Stimulated activated CD4-positive, alpha-beta T cell treated with anti-CD3 and anti-CD28 coated beads, Interleukin-12 subunit alpha, Interleukin-12 subunit beta, amount 100 ng/mL, for 48 hours (primary cell): ENCODE measurements around the gene GALNT18.

Source experiments
- DNase-seq, 3 donors: peaks; one replicate each; pipeline ENCODE4 v3.0.0-alpha.2; 2020; ENCODE audit warnings: low read depth in 2 of 3, low spot score in 1 of 3

GALNT18 gene

DNA sequence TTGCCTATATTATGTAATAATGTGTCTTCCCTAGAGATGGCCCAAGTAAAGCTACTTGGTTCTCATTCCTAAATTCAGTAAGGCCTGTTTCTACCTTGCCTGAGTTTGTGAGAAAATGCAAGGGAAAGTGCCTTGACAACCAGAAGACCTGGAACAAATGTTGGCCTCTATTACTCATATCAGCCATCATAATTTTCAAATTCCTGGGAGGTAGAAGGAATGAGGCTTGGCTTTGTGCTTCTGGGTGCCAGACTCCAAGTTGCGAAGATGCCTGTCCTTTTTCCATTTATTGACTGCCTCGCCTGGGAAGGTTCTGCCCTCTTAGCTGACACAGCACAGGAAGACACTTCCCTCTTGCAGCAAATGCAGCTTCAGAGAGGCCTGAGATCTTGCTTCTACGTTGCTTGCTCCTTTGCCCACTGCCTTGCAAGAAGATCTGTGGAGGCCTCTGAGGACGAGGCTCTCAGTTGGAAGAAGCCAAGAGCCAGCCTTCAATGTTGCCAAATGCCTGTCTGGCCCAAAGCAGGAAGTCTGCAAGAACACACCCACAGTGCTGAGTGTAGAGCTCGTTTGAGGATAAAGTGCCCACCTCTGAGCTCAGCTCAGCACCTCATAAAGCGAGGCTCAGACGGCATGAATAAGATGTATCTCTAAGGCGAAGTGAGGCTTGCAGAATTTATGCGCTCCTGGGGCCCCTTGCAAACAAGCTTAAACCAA lies 120.1 kb downstream of the GALNT18 start:
- DNase-seq: no peak

DNA sequence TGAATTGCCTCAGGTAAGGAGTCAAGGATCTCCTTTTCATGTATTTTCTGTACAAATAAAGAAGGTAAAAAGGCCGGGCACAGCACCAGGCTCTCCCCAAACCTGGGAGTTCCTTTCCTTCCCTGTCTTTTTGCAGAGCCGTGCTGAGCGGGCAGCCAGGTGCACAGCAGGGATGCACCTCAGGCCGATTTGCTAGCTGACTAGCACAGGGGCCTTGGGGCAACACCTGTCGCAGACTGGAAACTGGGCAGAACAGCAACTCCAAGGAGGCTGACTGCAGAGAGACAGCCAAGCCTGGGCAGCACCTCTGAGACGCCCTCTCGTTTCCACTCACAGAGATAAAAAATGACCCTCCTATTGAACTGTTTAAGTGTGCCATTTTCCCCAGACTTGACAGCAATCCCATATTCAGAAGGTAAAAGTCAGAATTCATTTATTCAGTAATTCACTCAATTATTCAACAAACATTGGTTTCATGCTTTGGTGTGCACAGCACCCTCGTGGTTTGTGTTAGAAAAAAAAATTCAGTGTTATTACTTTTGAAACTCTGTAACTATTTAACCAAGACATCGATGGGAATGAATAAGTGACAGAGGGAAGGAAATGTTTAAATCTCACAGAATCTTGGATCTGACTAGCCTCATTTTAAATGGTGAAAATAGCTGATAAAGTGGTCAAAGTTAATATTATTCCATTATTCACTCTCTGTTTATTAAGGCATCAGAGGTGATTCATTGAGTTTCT lies 120.9 kb downstream of the GALNT18 start:
- no peak for DNase-seq

DNA sequence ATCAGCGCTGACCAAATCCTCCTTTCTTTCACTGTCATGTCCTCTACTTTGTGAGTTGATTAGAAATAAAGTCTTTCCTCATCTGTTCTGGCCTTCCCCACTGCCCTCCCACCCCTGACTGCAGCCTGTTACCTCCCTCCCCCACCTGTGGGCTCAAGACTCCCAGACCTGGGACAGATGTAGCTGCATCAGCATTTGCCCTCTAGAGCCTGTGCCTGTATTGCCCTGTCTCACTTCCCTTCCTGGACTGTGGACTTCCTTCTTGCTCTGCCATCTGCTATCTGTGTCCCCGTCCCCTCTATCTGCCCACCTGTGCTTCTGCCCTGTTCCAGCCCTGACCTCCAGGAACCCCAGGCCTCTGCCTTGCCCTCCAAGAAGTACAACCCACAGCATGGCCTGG lies 122.5 kb downstream of the GALNT18 start:
- DNase-seq: no peak

DNA sequence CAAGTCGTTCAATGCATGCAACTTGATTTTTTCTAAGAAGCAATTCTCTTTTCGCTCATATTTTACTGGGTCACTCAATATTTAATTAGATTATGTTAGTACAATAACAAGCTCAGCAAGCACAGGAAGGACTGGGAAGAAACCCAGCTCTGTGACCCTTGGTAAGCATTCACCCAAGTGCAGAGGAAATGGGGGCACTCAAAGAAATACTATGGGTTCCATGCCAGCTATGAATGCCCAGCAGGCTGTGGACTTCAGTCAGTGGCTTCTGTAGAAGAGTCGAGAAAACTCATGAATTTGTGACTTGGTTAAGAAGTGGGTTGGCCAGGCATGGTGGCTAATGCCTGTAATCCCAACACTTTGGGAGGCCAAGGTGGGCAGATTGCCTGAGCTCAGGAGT lies 123.6 kb downstream of the GALNT18 start:
- DNase-seq: no peak

DNA sequence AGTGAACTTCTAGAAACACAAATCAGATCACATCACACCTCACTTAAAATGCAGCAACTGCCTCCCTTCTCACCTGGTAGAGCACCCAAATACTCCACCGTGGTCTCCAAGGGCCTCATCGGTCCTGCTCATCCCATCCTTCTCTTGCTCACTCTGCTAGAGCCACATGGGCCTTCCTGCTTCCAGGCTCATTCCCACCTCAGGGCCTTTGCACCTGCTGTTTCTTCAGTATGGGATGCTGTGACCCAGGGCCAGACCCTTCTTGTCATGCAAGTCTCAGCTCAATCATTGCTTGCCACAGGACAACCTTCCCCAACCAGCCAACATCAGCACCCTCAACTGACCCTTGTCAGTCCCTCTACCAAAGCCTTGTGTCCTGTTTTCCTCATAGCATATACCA lies 124.9 kb downstream of the GALNT18 start:
- DNase-seq: no peak

DNA sequence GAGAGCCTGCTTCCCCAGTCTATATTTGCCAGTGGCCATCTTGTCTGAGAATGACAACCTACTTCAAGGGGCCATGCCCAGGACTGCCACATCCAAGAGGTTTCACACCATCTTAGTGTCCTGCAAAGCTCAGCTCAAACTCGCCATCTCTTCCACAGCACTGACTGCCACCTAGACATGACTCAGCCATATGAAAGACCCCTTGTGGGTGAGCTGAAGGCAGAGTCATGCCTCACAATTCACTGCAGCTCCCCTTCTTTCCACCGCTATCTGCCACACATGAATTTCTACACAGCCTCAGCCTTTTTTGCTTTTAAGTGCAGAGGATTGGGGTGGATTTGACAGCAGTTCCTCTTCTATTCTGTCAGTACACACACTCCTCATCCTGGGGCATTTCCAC lies 127.5 kb downstream of the GALNT18 start:
- no peak for DNase-seq

GRCh38 chr11:11493698-11494097 lies 128.1 kb downstream of the GALNT18 start:
- DNase-seq: no peak

- no peak for DNase-seq
These were observed 130.2 kb downstream of the GALNT18 start for GRCh38 chr11:11491589-11491988.

DNA sequence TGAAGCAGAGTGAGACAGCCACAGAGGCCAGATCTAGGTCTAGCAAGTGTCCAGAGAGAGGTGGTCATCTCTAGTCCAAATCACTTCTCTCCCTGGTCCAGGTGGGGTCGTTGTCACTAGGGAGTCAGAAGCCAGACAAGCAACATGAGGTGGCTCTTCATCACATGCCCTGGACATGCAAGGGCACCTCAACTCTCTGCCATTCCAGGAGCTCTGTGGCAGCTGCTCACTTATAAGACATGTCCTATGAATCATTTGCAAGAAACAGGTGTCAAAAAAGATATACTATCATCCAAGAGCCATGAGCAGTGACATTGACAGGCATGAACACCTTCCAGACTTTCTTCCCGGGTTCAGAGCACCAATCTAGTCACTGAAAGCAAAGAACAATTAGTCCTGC lies 130.8 kb downstream of the GALNT18 start:
- DNase-seq: no peak

DNA sequence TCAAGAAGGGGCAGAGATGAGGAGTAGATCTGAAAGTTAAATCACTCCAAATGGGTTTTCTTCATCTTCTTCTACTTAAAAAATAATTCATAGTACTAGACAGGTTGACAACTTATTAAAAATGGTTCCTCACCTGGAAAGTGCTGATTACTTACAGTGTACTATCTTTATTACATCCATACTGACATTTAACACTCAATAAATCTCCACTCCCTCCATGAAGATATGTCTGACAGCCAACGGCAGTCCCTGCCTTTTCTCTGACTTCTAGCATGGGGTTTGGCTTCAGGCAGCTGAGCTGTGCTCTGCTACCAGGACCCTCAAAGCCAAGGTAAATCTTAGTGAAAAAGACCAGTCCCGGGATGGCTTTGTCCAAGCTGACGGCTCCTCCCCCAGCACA lies 135.4 kb downstream of the GALNT18 start:
- DNase-seq: no peak

GRCh38 chr11:11486002-11486401 lies 135.8 kb downstream of the GALNT18 start:
- no peak for DNase-seq

DNA sequence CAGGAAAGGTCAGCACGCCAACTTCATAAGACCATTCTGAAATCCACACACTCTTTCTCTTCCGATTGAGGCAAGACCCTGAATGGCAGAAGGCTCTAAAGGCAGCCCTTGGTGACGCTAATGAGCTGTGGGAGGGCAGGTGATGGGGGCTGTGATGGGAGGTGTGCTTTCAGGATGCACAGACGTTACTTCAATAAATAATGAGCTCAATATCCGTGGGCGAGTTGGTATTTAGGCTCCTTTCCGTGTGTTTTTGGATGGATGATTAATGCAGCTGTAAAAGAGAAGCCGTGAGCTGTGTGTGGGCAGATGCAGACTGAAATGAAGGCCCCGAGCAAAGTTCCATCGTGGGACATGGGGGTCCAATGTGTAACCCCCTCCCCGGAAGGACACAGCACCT lies 138.2 kb downstream of the GALNT18 start:
- DNase-seq: no peak

DNA sequence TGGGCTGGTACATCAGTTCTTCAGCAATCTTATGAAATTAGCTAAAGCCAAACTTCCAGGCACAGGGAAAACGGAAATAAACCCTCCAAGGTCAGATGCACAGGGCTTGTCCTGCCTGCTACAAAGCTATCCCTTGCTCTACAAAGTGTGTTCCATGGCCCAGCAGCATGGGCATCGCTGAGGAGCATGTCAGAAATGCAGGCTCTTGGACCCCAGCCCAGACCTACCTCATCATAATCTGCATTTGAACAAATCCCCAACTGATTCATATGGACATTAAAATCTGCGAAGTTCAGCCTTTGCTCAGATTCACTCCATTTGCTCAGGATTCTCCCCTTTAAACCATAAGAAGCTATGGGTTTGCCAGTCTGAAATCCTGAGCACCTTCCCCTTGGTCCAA lies 139.1 kb downstream of the GALNT18 start:
- DNase-seq: no peak

GRCh38 chr11:11481371-11481770 lies 140.4 kb downstream of the GALNT18 start:
- DNase-seq: no peak

- DNase-seq: no peak
These were observed 140.8 kb downstream of the GALNT18 start for GRCh38 chr11:11480971-11481370.

GRCh38 chr11:11478687-11479086 lies 143.1 kb downstream of the GALNT18 start:
- DNase-seq: no peak

DNA sequence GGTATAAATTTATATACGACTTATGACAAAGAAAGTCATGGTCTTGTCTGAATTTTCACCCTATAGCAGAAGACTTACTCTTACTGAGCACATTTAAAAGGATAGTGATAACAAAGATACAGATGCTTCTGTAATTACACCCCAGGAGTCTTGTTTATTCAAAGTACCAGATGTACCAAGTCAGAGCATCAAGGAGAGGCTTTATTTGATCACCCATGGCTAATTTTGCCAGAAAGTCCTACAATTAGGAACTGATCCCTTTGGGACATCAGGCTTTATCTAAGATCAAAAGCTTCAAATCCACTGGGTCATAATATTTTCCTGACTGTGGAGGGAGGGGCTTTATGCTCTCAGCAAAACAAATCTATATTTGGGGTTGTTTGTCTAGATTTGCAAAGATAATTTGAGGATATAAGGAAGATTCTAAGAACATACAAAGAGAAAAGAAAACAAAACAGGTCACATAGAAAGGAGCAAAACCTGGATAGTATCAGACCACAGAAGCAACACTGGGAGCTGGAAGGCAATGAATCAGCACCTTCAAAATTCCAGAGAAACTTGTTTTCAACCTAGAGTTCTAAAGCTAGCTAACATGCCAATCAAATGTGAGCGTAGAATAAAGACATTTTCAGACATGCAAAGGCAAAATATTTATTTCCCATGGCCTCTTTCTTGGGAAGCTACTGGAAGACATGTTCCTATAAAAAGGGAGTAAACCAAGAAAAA lies 143.9 kb downstream of the GALNT18 start:
- no peak for DNase-seq

DNA sequence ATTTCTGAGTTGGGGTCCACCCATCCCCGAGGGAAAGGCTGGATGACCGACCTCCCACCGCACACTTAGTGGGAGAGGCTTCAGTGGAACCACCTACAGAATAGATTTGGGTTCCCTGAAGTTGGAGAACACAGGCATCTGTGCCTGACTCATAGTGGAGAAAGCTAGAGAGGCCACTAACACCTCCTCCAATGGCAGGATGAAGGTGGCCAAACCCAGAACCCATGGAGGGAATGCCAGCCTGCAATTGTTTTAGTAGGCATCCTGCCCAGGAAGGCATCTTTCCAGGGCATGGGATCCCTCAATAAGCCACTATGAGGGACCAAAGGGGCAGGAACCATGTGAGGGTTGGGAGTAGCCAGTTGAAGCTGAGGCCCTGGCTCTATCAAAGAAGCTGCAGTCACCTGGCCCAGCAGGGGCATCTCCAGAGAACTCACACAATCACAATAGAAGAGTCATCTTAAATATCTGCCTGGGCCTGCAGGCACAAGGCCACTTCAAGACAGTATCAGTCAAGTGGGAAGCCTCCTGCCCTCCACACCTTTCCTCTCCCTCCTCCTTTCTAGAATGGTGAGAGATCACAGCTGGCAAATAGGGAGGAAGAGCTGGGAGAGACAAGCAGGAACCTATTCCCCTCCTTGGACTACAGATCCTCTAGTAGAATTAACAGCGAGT lies 144.7 kb downstream of the GALNT18 start:
- no peak for DNase-seq

- no peak for DNase-seq
These were observed 145.3 kb downstream of the GALNT18 start for GRCh38 chr11:11476499-11476898.

- DNase-seq: no peak
These were observed 149.7 kb downstream of the GALNT18 start for GRCh38 chr11:11472106-11472505.

GRCh38 chr11:11471201-11471600 lies 150.6 kb downstream of the GALNT18 start:
- DNase-seq: no peak

GRCh38 chr11:11468954-11469353 lies 152.9 kb downstream of the GALNT18 start:
- DNase-seq: no peak
